HG03095 (cell line): Measurements from ENCODE around the gene SLC30A3.
"Not testable (repeated sequence)": the region's sequence is repeated elsewhere in the genome, so short reads cannot be mapped to it uniquely, and the experiment has no call there.

Experiments used
- ATAC-seq: cut with Tn5 transposase; IDR thresholded peaks from one replicate; pipeline ENCODE4 v1.9.1; 2021; ENCODE audit warnings: moderate library complexity; ENCODE audit not compliant: unreplicated experiment

SLC30A3 gene

GRCh38 chr2:27262379-27263286 lies at the start of gene SLC30A3:
TSS of gene SLC30A3 (minus strand) at chr2:27263047. CDS start at chr2:27262906, 141 bp downstream.
- ATAC-seq, result no peak

- ATAC-seq, result no peak
These were observed 49.3 kb upstream of the SLC30A3 start for GRCh38 chr2:27312152-27312551.

- ATAC-seq, result no peak
These were observed 46.8 kb upstream of the SLC30A3 start for GRCh38 chr2:27309651-27310050.

GRCh38 chr2:27308359-27308881 lies 45.6 kb upstream of the SLC30A3 start, which contains the start of gene UCN:
TSS of gene UCN (minus strand) at chr2:27308445. CDS start at chr2:27307895, 550 bp downstream.
- ATAC-seq, result no peak

GRCh38 chr2:27307545-27308358 lies 44.9 kb upstream of the SLC30A3 start:
- no peak for ATAC-seq

- ATAC-seq, result no peak
These were observed 44.4 kb upstream of the SLC30A3 start for GRCh38 chr2:27307287-27307544.

GRCh38 chr2:27306573-27307286 lies 43.9 kb upstream of the SLC30A3 start:
- no peak for ATAC-seq

- ATAC-seq, result no peak
These were observed 43.3 kb upstream of the SLC30A3 start for GRCh38 chr2:27306136-27306535.

GRCh38 chr2:27305516-27305915 lies 42.7 kb upstream of the SLC30A3 start:
- ATAC-seq, result no peak

GRCh38 chr2:27304488-27305240 lies 41.8 kb upstream of the SLC30A3 start:
- no peak for ATAC-seq

- no peak for ATAC-seq
These were observed 40.5 kb upstream of the SLC30A3 start for GRCh38 chr2:27303093-27304025.

- not testable (repeated sequence) for ATAC-seq
These were observed 37.8 kb upstream of the SLC30A3 start for GRCh38 chr2:27300606-27301005.

GRCh38 chr2:27298391-27299080 lies 35.7 kb upstream of the SLC30A3 start:
- no peak for ATAC-seq

- no peak for ATAC-seq
These were observed 34.3 kb upstream of the SLC30A3 start for GRCh38 chr2:27297195-27297594.

- ATAC-seq, result no peak
These were observed 33.6 kb upstream of the SLC30A3 start for GRCh38 chr2:27296481-27296880.

GRCh38 chr2:27294928-27295327 lies 32.1 kb upstream of the SLC30A3 start:
- no peak for ATAC-seq

- ATAC-seq, result no peak
These were observed 29.0 kb upstream of the SLC30A3 start for GRCh38 chr2:27291865-27292264.

- ATAC-seq, result no peak
These were observed 27.7 kb upstream of the SLC30A3 start for GRCh38 chr2:27290549-27290948.

GRCh38 chr2:27288610-27289009 lies 25.8 kb upstream of the SLC30A3 start:
- ATAC-seq, result no peak
